ENCODE measurements around the gene CFC1.
"Not testable (repeated sequence)": the region's sequence is repeated elsewhere in the genome, so short reads cannot be mapped to it uniquely, and the experiment has no call there.

- not testable (repeated sequence) for TF ChIP-seq CTCF (IDR thresholded peaks at IDR 0.05; ENCODE audit: low read depth, low read length, poor library complexity, severe bottlenecking); EZH2phosphoT487 (IDR thresholded peaks at IDR 0.05; ENCODE audit: borderline replicate concordance, low read length)
Observed at GRCh38 chr2:130628784-130629475, 29.6 kb upstream of the CFC1 start.
